Measurements from ENCODE around the gene TRPC6. TPM values are rescaled to one million over a fixed set of nuclear protein-coding genes. Genes with fewer than 3 reads are reported as not detected.

TRPC6 gene
- total and polyA plus RNA-seq, 2 of the 8 experiments (the other 6 are each of a cell fraction or from before 2014, with no cell fraction given): 0.26 to 0.39 TPM

- Histone ChIP-seq H3K4me1 (replicated peaks in 1 of 4; ENCODE audit: control insufficient read depth in 3 of 4, insufficient read depth in 4 of 4, low read length in 3 of 4) (peaks cover 0 to 3% (median 0%) of the 10 kb centered on the region in 4 experiments; a peak in 1 of 7 replicates), H4K20me1 (replicated peaks in 1 of 2; ENCODE audit: control insufficient read depth in 1 of 2, insufficient read depth in 2 of 2, low read length in 2 of 2) (no peaks in the 10 kb centered on the region), H3K27ac (ENCODE audit: low read depth, low read length) (no peak overlapping the region), H3K9ac (replicated peaks in 1 of 4; ENCODE audit: extremely low read depth in 1 of 4, low read depth in 3 of 4, low read length in 3 of 4) (no peak overlapping the region), H4K8ac (ENCODE audit: extremely low read depth, insufficient read depth, low read length) (no peak overlapping the region), H3K4me2 (ENCODE audit: insufficient read depth in 1 of 2, low read depth in 2 of 2, low read length in 2 of 2) (no peak overlapping the region), H3K4ac (replicated peaks; ENCODE audit: insufficient read length, low read depth, low read length) (no peak overlapping the region), H2AK5ac (ENCODE audit: low read depth, low read length) (no peak overlapping the region), H3K18ac (ENCODE audit: extremely low read depth, low read length) (no peak overlapping the region), H3K4me3 (ENCODE audit: extremely low read depth in 1 of 4, insufficient read depth in 2 of 4, low read depth in 3 of 4, low read length in 4 of 4) (no peak overlapping the region), H3K36me3 (ENCODE audit: control insufficient read depth in 2 of 4, insufficient read depth in 4 of 4, low read length in 3 of 4) (no peaks in the 10 kb centered on the region), H2BK120ac (replicated peaks; ENCODE audit: low read depth, low read length) (no peak overlapping the region), H4K91ac (replicated peaks; ENCODE audit: insufficient read length, low read length) (no peak overlapping the region), H4K5ac (ENCODE audit: insufficient read length, low read depth, low read length) (no peak overlapping the region), H2BK15ac (ENCODE audit: low read length) (no peak overlapping the region), H2BK12ac (ENCODE audit: low read depth, low read length) (no peak overlapping the region), H3K79me1 (ENCODE audit: low read depth, low read length) (no peaks in the 10 kb centered on the region), H3K27me3 (replicated peaks in 1 of 4; ENCODE audit: control insufficient read depth in 3 of 4, extremely low read depth in 1 of 4, insufficient read depth in 3 of 4, low read length in 3 of 4) (peaks cover 0 to 1% (median 0%) of the 10 kb centered on the region in 4 experiments; a peak in 1 of 7 replicates), H3K79me2 (ENCODE audit: control insufficient read depth in 1 of 2, insufficient read depth in 2 of 2, low read length in 2 of 2) (no peaks in the 10 kb centered on the region), H3K23ac (ENCODE audit: insufficient read length) (no peak overlapping the region), H3K56ac (replicated peaks; ENCODE audit: insufficient read length, low read depth, low read length) (no peak overlapping the region), H3K23me2 (ENCODE audit: low read depth, low read length) (no peaks in the 10 kb centered on the region), H2AFZ (ENCODE audit: low read length) (no peak overlapping the region), H3K9me3 (ENCODE audit: insufficient read depth in 2 of 2, low read depth in 1 of 2, low read length in 1 of 2) (no peaks in the 10 kb centered on the region), H2BK5ac (ENCODE audit: low read depth, low read length) (no peak overlapping the region), H3K14ac (ENCODE audit: insufficient read length) (no peak overlapping the region), H2BK20ac (ENCODE audit: low read length) (no peak overlapping the region)
- POLR2A ChIA-PET (ENCODE audit: partially characterized antibody): no interaction called here
- DNase-seq (ENCODE audit: low read depth in 1 of 2, low spot score in 2 of 2): no peak
- 100% methylated on average over 2 of the region's 2 CpGs; no CpG with 5 or more reads in 1 of the 2 experiments for WGBS, 2 experiments (ENCODE audit: extremely low coverage in 1 of 2, insufficient coverage in 1 of 2, insufficient read length in 1 of 2, insufficient replicate concordance in 2 of 2, low coverage in 1 of 2, low lambda C conversion rate in 2 of 2, missing lambda C conversion rate in 1 of 2)
- FAIRE-seq: no peak
- CTCF ChIA-PET (ENCODE audit: partially characterized antibody): interaction anchor here (0.7 to 3.1 kb wide), 3 partner anchors 179 to 189 kb away, joined by 3 to 25 read pairs (median 8); no protein-coding TSS in a partner anchor
- no peak for TF ChIP-seq EP300 (IDR thresholded peaks at IDR 0.05; ENCODE audit: borderline replicate concordance in 1 of 2, low read depth in 2 of 2, low read length in 2 of 2)
- no peak for TF ChIP-seq USF2 (IDR thresholded peaks at IDR 0.05; ENCODE audit: low read length)
- no peak for TF ChIP-seq BRCA1 (IDR thresholded peaks at IDR 0.05; ENCODE audit: low read depth, low read length)
- TF ChIP-seq NANOG (IDR thresholded peaks at IDR 0.05; ENCODE audit: insufficient read depth, low read depth, low read length, poor library complexity, severe bottlenecking): no peak
- no peak for TF ChIP-seq MAX (IDR thresholded peaks at IDR 0.05)
- no peak for TF ChIP-seq TBP (IDR thresholded peaks at IDR 0.05; ENCODE audit: low read depth, low read length)
- TF ChIP-seq CBX8 (IDR thresholded peaks at IDR 0.05; ENCODE audit: borderline replicate concordance, low read depth, low read length): no peak
- no peak for TF ChIP-seq TAF7 (optimal IDR thresholded peaks at IDR 0.05; ENCODE audit: borderline replicate concordance, low read depth, low read length)
- TF ChIP-seq CHD2 (IDR thresholded peaks at IDR 0.05; ENCODE audit: low read length): no peak
- TF ChIP-seq KDM4A (IDR thresholded peaks at IDR 0.05; ENCODE audit: low read depth, low read length, severe bottlenecking): no peak
- TF ChIP-seq POLR2A (IDR thresholded peaks at IDR 0.05; ENCODE audit: control extremely low read depth in 1 of 2, low read depth in 2 of 2, low read length in 2 of 2): no peak
- TF ChIP-seq SIRT6 (IDR thresholded peaks at IDR 0.05; ENCODE audit: low read length): no peak
- no peak for TF ChIP-seq ZNF274 (IDR thresholded peaks at IDR 0.05; ENCODE audit: borderline replicate concordance, extremely low read depth, low read length)
These were observed 34.9 kb upstream of the TRPC6 start for GRCh38 chr11:101618709-101619108.
